SJCRH30 (cell line): ENCODE results near the gene SLC17A9. TPM values are rescaled to one million over a fixed set of nuclear protein-coding genes. Genes with fewer than 3 reads are reported as not detected.

Experiments used
- DNase-seq, 2 experiments: peaks; one replicate each; pipeline ENCODE4 v3.0.0-alpha.2; 2015 to 2020
- H3K27ac ChIP-seq: fragments of 250-450 bp; sonication (Bioruptor Pico); 2 replicates; pipeline ENCODE4 v1.5.1; 2020; ENCODE audit warnings: mild to moderate bottlenecking, moderate library complexity
- H3K27me3 ChIP-seq: fragments of 250-450 bp; sonication (Bioruptor Pico); 2 replicates; pipeline ENCODE4 v1.5.1; 2020; ENCODE audit warnings: mild to moderate bottlenecking, moderate library complexity
- H3K36me3 ChIP-seq: fragments of 250-450 bp; sonication (Bioruptor Pico); 2 replicates; pipeline ENCODE4 v1.5.1; 2020; ENCODE audit warnings: mild to moderate bottlenecking, moderate library complexity
- H3K4me1 ChIP-seq: fragments of 250-450 bp; sonication (Bioruptor Pico); 2 replicates; pipeline ENCODE4 v1.5.1; 2020; ENCODE audit warnings: mild to moderate bottlenecking, moderate library complexity
- H3K4me3 ChIP-seq: fragments of 250-450 bp; sonication (Bioruptor Pico); 2 replicates; pipeline ENCODE4 v1.5.1; 2020; ENCODE audit warnings: mild to moderate bottlenecking, moderate library complexity
- H3K9me3 ChIP-seq: fragments of 250-450 bp; sonication (Bioruptor Pico); replicated peaks from 2 replicates; pipeline ENCODE4 v1.5.1; 2020; ENCODE audit warnings: mild to moderate bottlenecking, moderate library complexity
- total RNA-seq: library from RNA; depleted of rRNA; stranded (reverse); fragments of >200 nt; shearing (Covaris generic); gene quantifications from 2 replicates; pipeline ENCODE4 v1.2.3, GENCODE V29; 2014; rRNA removed

The SLC17A9 gene
- 1.1 and 2.1 TPM in 2 replicates for total RNA-seq

GRCh38 chr20:62952373-62952967 lies at the start of gene SLC17A9:
Gene SLC17A9 (plus strand): TSS chr20:62952709. CDS start chr20:62952831, 122 bp downstream.
- DNase-seq: no peak
- Histone ChIP-seq H3K27me3 (no peaks in the 10 kb centered on the region), H3K36me3 (peaks cover 32% of the 10 kb centered on the region), H3K4me1 (peaks cover 13% of the 10 kb centered on the region), H3K4me3 (peak within 1 kb of the TSS; percentile 42), H3K27ac (peak within 1 kb of the TSS; percentile 9), H3K9me3 (no peaks in the 10 kb centered on the region)

GRCh38 chr20:62902926-62903615 lies 49.4 kb upstream of the SLC17A9 start:
- Histone ChIP-seq H3K27ac (no peak overlapping the region), H3K4me1 (no peaks in the 10 kb centered on the region; the same call in 1 of the 2 replicates), H3K36me3 (peaks cover 72% of the 10 kb centered on the region), H3K4me3 (no peak overlapping the region), H3K27me3 (no peaks in the 10 kb centered on the region), H3K9me3 (no peaks in the 10 kb centered on the region)
- DNase-seq: no peak

GRCh38 chr20:62905536-62906117 lies 46.9 kb upstream of the SLC17A9 start:
- Histone ChIP-seq H3K4me3 (no peak overlapping the region), H3K27ac (no peak overlapping the region), H3K27me3 (no peaks in the 10 kb centered on the region), H3K36me3 (peaks cover 97% of the 10 kb centered on the region), H3K9me3 (no peaks in the 10 kb centered on the region), H3K4me1 (no peaks in the 10 kb centered on the region; the same call in 1 of the 2 replicates)
- DNase-seq: no peak

- H3K4me1 ChIP-seq: no peaks in the 10 kb centered on the region
- H3K4me3 ChIP-seq: no peak overlapping the region
- no peaks in the 10 kb centered on the region for H3K27me3 ChIP-seq
- no peaks in the 10 kb centered on the region for H3K9me3 ChIP-seq
- DNase-seq: no peak
- peaks cover 99% of the 10 kb centered on the region for H3K36me3 ChIP-seq
- H3K27ac ChIP-seq: no peak overlapping the region
Observed at GRCh38 chr20:62906209-62906608, 46.3 kb upstream of the SLC17A9 start.

- no peak for DNase-seq
- H3K36me3 ChIP-seq: peaks cover 99% of the 10 kb centered on the region
- no peak overlapping the region for H3K4me3 ChIP-seq
- no peaks in the 10 kb centered on the region for H3K9me3 ChIP-seq
- no peak overlapping the region for H3K27ac ChIP-seq
- no peaks in the 10 kb centered on the region for H3K27me3 ChIP-seq
- no peaks in the 10 kb centered on the region for H3K4me1 ChIP-seq
Observed at GRCh38 chr20:62906647-62907375, 45.7 kb upstream of the SLC17A9 start.

GRCh38 chr20:62907384-62908317 lies 44.9 kb upstream of the SLC17A9 start:
- DNase-seq: peak; percentile 54 to 64
- H3K36me3 ChIP-seq: peaks cover 99% of the 10 kb centered on the region
- no peaks in the 10 kb centered on the region for H3K4me1 ChIP-seq
- no peaks in the 10 kb centered on the region for H3K9me3 ChIP-seq
- no peak overlapping the region for H3K27ac ChIP-seq
- no peak overlapping the region for H3K4me3 ChIP-seq
- no peaks in the 10 kb centered on the region for H3K27me3 ChIP-seq

- Histone ChIP-seq H3K4me3 (no peak overlapping the region), H3K27ac (no peak overlapping the region), H3K9me3 (no peaks in the 10 kb centered on the region), H3K36me3 (peaks cover 99% of the 10 kb centered on the region), H3K4me1 (no peaks in the 10 kb centered on the region), H3K27me3 (no peaks in the 10 kb centered on the region)
- peak in 1 of 2 experiments; percentile 48 for DNase-seq
Observed at GRCh38 chr20:62908971-62909791, 43.3 kb upstream of the SLC17A9 start.

- H3K9me3 ChIP-seq: no peaks in the 10 kb centered on the region
- DNase-seq: no peak
- no peaks in the 10 kb centered on the region for H3K27me3 ChIP-seq
- H3K36me3 ChIP-seq: peaks cover 89% of the 10 kb centered on the region
- H3K4me1 ChIP-seq: peaks cover 9% of the 10 kb centered on the region
- no peak overlapping the region for H3K4me3 ChIP-seq
- H3K27ac ChIP-seq: no peak overlapping the region
Observed at GRCh38 chr20:62910217-62910766, 42.2 kb upstream of the SLC17A9 start.

- Histone ChIP-seq H3K27ac (no peak overlapping the region), H3K4me1 (peaks cover 15% of the 10 kb centered on the region), H3K36me3 (peaks cover 83% of the 10 kb centered on the region), H3K27me3 (no peaks in the 10 kb centered on the region), H3K9me3 (no peaks in the 10 kb centered on the region), H3K4me3 (no peak overlapping the region)
- no peak for DNase-seq
Observed at GRCh38 chr20:62910777-62911497, 41.6 kb upstream of the SLC17A9 start.

- Histone ChIP-seq H3K27me3 (no peaks in the 10 kb centered on the region), H3K36me3 (peaks cover 74% of the 10 kb centered on the region), H3K4me1 (peaks cover 16% of the 10 kb centered on the region), H3K9me3 (no peaks in the 10 kb centered on the region), H3K4me3 (no peak overlapping the region), H3K27ac (no peak overlapping the region)
- no peak for DNase-seq
Observed at GRCh38 chr20:62911701-62912280, 40.7 kb upstream of the SLC17A9 start.

- Histone ChIP-seq H3K36me3 (peaks cover 61% of the 10 kb centered on the region), H3K9me3 (no peaks in the 10 kb centered on the region), H3K27me3 (no peaks in the 10 kb centered on the region), H3K4me3 (no peak overlapping the region), H3K27ac (no peak overlapping the region), H3K4me1 (peaks cover 16% of the 10 kb centered on the region)
- no peak for DNase-seq
Observed at GRCh38 chr20:62913043-62913630, 39.4 kb upstream of the SLC17A9 start.

GRCh38 chr20:62914436-62914835 lies 38.1 kb upstream of the SLC17A9 start:
- Histone ChIP-seq H3K27ac (no peak overlapping the region), H3K9me3 (no peaks in the 10 kb centered on the region)
- DNase-seq: no peak

More at GRCh38 chr20:62914436-62914835, 38.1 kb upstream of the SLC17A9 start:
- Histone ChIP-seq H3K4me3 (no peak overlapping the region), H3K27me3 (no peaks in the 10 kb centered on the region), H3K4me1 (peaks cover 16% of the 10 kb centered on the region), H3K36me3 (peaks cover 48% of the 10 kb centered on the region)
